GM19035 (cell line): ENCODE measurements around the gene SLC2A13.

Experiments
- ATAC-seq: cut with Tn5 transposase; IDR thresholded peaks from one replicate; pipeline ENCODE4 v1.9.1; 2021; ENCODE audit not compliant: unreplicated experiment

Gene SLC2A13

DNA sequence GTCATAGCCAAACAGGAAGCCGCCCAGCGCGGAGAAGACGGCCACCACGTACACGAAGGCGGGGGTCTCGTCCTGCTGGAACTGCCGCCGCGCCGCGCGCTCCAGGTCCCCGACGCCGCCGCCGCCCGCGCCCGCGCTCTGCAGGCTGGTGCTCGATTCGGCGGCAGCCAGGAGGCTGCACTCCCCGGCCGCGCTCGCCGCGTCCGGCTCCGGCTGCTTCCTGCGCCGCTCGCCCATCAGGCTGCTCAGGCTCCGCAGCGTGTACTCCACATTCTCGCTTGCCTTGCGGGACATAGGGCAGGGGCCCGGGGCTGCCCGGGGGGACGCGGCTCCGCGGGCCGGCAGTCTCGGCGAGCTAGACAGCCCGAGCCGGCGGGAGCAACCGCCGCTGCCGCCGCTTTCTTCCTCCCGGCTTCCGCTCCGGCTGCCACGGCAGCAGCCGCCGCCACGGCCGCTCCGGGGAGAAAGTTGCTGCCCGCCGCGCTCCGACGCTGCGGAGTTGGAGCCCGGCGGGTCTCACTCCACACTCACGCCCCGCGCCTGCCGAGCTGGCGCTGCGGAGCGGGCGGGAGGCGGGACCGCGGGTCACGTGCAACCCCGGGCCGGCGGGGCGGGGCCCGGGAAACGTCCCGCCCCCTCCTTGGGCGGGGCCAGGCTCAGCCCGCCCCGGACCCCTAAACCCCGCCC lies at the start of gene SLC2A13:
Gene SLC2A13 (minus strand): TSS at position 567 of the 687 bp plus-strand sequence. CDS start 273 bp downstream, at position 294.
- ATAC-seq = peak; percentile 79

- ATAC-seq = no peak
These were observed 48.5 kb upstream of the SLC2A13 start for GRCh38 chr12:40154381-40154780.

DNA sequence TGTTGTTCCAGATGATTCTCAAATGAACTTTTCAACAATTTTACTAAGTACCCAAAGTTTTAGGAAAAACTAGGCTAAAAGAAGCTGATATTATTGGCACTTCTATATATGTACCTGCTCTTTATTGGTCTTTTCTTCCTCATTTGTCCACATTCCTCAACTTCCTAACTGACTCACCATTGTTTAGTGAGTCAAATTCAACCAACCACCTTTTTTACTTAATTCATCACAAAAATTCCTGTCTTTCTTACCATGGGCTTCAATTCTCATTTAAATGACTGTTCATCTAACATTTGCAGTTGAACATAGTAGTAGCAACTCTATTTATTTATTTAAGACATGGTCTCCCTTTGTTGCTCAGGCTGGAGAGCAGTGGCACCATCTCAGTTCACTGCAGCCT lies 47.6 kb upstream of the SLC2A13 start:
- ATAC-seq = no peak

DNA sequence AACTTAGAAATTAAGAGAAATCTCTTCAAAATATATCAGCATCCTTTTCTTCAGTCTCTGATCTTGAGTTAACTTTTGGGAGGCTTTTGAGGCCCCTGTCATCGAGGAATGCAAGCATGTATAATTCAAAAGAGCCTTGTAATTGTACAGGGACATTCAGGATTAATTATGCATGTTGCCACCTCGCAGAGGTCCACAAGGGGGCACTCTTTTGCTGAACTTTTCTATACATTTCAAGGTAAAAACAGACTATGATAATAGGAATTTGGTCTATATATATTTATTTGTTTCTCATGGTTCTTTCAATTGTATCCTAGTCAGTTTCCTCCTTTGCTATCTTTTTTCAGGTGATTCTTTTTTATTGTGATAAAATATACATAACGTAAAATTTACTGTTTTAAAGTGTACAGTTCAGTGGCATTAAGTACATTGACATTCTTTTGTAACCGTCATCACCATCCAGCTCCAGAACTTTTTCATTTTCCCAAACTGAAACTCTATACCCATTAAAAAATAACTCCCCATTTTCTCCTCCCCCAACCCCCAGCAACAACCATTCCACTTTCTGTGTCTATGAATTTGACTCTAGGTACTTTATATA lies 47.0 kb upstream of the SLC2A13 start:
- no peak for ATAC-seq

DNA sequence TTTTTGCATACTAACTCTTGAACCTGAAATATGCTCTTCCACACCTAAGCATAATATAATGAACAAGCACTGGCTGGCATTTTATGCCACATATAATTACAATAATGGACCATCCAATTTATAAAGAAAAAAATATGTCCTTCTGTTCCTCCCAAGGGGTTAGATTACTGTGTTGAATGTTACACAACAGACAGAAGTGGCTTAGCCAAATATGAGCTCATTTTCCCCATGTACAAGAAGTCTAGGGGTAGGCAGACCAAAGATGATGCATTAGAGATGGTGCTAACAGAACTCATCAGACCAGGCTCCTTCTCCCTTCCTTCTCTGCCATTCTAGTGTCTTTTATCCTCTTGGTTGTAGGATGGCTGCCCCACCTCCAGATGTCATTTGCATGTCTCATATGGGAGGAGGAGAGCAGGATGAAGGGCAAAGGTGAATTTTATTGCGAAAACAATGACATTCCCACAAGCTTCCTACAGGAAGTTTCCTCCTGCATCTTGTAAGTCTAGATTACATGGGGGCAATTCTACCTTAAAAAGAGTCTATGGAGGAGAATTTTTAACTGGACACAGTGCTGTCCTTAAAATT lies 43.9 kb upstream of the SLC2A13 start:
- ATAC-seq = no peak

DNA sequence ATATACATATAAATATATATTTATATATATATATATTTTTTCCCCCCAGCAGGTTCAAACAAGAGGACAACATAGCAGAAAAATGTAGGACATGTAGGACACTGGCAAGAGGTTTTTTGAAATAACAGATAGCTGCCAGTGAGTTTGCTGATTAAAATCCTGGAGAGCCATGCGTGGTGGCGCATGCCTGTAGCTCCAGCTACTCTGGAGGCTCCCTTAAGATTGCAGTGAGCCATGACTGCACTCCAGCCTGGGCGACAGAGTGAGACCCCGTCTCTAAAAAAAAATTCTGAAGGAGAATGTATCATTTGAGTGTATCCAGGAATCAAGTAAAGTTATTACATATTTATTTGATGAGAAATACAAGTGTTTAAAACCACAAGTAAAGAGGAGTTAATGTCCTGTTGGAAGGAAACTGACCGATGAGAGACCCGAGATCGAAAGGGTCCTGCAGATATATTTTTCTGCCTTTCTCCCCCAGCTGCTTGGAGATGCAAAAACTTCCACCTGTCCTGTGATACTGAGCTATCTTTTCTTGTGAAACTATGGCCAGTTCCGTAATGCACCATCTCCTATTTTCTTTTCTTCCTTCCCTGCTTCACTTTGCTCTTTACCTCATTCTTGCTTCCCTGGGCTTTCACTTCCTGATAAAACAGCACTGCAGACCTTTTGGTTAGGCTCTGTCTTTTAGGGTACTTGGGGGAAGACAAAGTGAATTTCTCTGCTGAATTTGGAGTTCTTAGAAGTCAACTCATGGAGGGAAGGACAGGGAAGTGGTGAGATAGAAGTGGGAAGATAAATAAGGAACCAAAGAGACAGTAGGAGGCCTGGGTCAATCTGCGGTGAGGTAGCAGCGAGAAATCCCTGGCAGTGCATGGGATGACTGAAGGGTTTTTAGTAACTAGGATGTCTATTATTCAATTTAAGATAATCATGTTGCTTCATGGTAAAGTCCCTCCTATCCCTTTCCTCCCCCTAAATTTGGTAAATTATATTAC lies 41.2 kb upstream of the SLC2A13 start:
- ATAC-seq = no peak

DNA sequence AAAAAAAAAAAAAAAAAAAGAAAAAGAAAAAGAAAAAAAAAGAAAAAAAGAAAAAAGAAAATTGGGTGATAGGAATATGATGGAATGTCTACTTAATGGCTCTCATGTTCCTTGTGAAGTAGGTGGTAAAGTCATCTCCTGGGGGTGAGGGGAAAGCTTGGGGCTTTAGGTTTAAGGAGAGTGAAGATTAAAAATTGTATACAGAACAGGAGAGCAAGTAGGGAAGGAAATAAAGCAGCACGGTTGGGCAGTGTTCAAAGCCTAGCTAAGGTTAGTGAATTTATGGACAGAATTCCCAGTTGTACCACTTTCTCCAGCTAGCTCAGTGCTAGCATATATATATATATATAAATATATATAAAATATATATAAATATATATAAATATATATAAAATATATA lies 40.0 kb upstream of the SLC2A13 start:
- ATAC-seq = no peak

- no peak for ATAC-seq
These were observed 38.1 kb upstream of the SLC2A13 start for GRCh38 chr12:40144023-40144422.

DNA sequence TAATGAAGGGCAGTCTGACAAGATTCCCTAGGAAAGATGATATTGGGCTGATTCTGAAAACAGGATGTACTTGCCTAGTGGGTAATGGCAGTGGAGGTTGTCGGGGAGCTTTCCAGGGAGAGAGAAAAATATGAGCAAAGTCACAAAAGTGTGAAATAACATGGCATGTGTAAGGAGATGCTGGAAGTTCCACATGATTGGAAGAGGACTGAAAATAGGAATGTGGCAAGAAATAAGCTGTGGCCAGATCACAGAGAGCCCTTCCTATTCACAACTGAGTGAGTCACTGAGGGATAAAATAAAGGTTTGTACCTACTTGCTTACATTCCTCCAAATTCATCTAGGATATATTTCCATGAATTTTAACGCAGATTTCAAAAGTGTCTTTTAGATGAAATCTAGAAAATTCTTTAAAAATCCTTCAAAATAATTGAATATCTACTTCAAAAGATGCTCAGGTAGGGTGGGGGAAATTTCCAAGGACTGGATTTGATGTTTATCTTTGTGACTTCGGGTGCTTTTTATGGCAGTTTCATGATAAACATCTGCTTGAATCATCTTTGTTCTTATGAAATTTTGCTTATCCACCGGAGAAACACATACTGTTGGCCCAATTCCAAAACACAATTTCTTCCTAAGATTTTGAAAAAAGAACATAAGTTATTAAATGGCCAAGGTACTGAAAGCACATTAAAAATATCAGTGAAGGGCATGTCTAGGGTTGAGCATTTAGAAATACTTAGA lies 36.3 kb upstream of the SLC2A13 start:
- no peak for ATAC-seq

DNA sequence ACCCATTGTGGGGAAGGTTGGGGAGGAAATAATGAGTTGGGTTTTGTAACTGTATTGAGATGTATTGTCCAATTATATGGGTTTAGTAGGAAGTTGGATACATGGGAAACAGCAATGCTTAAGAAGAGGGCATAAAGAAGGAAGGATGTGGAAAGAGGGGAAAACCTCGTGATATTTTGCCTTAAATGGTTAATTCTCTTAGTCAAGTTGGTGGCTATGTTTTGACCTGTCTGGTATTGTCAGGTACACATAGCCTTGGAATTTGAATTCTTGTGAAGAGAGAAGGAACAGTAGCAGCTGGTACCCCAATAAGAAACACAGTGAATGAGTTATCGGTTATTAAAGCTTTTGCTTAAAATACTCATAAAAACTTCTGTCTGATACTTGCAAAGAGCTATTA lies 32.6 kb upstream of the SLC2A13 start:
- ATAC-seq = no peak

DNA sequence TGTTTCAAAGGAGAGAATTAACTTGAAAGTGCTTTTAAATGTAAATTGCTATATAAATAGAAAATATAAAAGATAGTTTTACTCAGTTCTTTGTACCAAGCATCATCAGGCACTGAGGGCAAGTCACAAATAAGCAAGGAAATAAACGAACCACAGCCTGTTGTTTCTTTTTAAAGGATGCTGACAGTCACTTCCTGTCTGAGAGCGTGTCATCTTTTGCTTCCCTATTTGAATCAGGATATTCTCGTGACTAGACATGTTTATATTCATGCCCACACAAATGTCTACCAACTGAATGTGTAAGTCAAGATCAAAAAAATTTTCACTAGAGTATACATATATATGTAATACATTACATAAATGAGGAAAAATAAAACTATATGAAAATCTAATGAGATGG lies 31.4 kb upstream of the SLC2A13 start:
- peak; percentile 91 for ATAC-seq

DNA sequence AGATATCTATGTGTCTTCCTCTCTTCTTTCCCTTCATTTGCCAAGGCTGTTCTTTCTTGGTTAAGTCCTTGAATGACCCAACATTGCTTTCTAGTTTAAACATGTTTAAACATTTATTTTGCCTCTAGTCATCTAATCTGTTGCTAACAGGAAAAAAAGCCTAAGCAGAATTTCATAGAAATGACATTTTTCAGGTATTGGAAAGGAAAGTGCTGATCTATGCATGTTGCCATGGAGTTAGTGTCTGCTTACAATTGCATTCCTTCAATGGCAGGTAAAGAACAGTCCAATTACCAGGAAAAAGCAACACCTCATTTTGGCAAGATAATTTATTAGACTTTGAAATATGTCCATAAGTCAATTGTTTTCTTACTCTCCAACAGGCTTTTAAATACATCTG lies 21.5 kb upstream of the SLC2A13 start:
- ATAC-seq = no peak

- ATAC-seq = no peak
These were observed 17.6 kb upstream of the SLC2A13 start for GRCh38 chr12:40123496-40123895.

DNA sequence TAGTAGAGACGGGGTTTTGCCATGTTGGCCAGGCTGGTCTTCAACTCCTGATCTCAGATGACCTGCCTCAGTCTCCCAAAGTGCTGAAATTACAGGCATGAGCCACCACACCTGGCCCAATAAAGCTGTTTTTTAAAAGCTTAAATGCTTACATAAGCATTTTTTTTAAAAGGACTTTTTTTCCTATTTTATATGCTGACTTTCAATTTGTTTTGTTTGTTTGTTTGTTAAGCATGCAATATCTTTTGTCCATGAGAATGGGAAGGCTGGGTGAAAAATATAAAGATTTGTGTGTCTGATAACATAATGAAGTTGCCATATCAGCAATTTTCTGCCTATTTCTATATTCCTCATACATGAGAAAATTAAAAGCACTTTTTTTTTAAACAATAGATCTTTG lies 17.0 kb upstream of the SLC2A13 start:
- no peak for ATAC-seq

- ATAC-seq = peak; percentile 85
These were observed 11.9 kb upstream of the SLC2A13 start for GRCh38 chr12:40117818-40118217.

GRCh38 chr12:40110586-40110985 lies 4.7 kb upstream of the SLC2A13 start:
- no peak for ATAC-seq

DNA sequence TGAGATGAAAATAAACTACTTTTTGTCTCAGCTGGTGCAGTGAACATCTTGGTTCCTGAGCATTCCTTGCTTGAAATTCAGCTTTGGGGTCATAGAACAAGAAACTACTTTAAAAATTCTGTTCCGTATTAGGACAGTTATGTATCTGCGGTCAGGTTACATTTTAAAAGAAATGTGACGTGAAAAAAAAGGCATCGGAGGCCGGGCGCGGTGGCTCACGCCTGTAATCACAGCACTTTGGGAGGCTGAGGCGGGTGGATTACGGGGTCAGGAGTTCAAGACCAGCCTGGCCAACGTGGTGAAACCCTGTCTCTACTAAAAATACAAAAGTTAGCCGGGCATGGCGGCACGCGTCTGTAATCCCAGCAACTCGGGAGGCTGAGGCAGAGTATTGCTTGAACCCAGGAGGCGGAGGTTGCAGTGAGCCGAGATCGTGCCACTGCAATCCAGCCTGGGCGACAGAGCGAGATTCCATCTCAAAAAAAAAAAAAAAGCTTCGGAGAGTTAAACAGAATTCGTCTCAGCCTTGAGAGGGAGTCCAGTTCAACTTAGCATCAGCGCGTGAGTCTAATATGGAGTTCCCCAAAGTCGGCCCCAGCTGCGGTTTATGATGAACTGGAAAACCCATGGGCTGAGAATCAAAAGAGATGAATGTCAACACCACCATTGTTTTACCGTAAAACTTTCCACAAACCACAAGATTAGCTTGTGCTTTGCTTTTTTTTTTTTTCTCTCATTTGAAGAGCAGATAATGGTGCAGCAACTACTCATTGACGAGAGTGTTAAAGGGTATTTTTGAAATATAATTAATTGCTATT lies 2.1 kb upstream of the SLC2A13 start:
- ATAC-seq = no peak

GRCh38 chr12:40107098-40107802 lies 1.4 kb upstream of the SLC2A13 start:
- peak; percentile 40 for ATAC-seq

- no peak for ATAC-seq
These were observed 774 bp upstream of the SLC2A13 start for GRCh38 chr12:40106655-40107054.
